K562 (cell line): ENCODE measurements around the gene RUVBL2. TPM values are rescaled to one million over a fixed set of nuclear protein-coding genes. Genes with fewer than 3 reads are reported as not detected.

Source experiments
- CHCHD3 ChIP-seq: fragments of 250-450 bp; sonication (Bioruptor Pico); IDR thresholded peaks from 2 replicates; pipeline ENCODE4 v2.1.2; 2022; ENCODE audit warnings: mild to moderate bottlenecking
- E2F1 ChIP-seq: sonication (generic); formaldehyde crosslinking; IDR thresholded peaks from 2 replicates; pipeline ENCODE4 v1.8.1; 2023; ENCODE audit warnings: mild to moderate bottlenecking, missing genetic modification reagents, moderate library complexity
- EWSR1 ChIP-seq: fragments of 450-650 bp; IDR thresholded peaks from 2 replicates; pipeline ENCODE4 v1.6.1; 2018; ENCODE audit warnings: borderline replicate concordance, mild to moderate bottlenecking, low read depth, moderate library complexity; ENCODE audit not compliant: partially characterized antibody
- HMBOX1 ChIP-seq: sonication (generic); IDR thresholded peaks from 2 replicates; pipeline ENCODE4 v1.6.1; 2016
- HSF4 ChIP-seq: fragments of 250-450 bp; sonication (Bioruptor Pico); IDR thresholded peaks from 2 replicates; pipeline ENCODE4 v2.1.2; 2022; ENCODE audit warnings: mild to moderate bottlenecking, moderate library complexity, borderline replicate concordance
- PHF8 ChIP-seq: fragments of 200-600 bp; sonication (generic); IDR thresholded peaks from 2 replicates; pipeline ENCODE4 v1.6.1; 2012; ENCODE audit warnings: mixed run types, mild to moderate bottlenecking, inconsistent platforms, low read length, moderate library complexity, borderline replicate concordance
- RCOR1 ChIP-seq, 2 experiments: IDR thresholded peaks; 2 replicates each; pipeline ENCODE4 v1.6.1; 2012; ENCODE audit warnings: low read depth in 2 of 2, low read length in 2 of 2, borderline replicate concordance in 1 of 2, improper control_type of control experiment in 1 of 2
- RFX1 ChIP-seq: fragments of 450-650 bp; IDR thresholded peaks from 2 replicates; pipeline ENCODE4 v1.6.1; 2016; ENCODE audit warnings: mild to moderate bottlenecking, moderate library complexity
- TGIF2 ChIP-seq: sonication (generic); formaldehyde crosslinking; IDR thresholded peaks from 2 replicates; pipeline ENCODE4 v1.8.1; 2022; ENCODE audit warnings: mild to moderate bottlenecking, missing genetic modification reagents, moderate library complexity
- UBTF ChIP-seq, 2 experiments: IDR thresholded peaks; 2 replicates each; pipeline ENCODE4 v1.6.1; 2012; ENCODE audit warnings: improper control_type of control experiment in 2 of 2, low read depth in 2 of 2, low read length in 2 of 2, borderline replicate concordance in 1 of 2
- ZNF609 ChIP-seq: sonication (generic); formaldehyde crosslinking; IDR thresholded peaks from 2 replicates; pipeline ENCODE4 v1.8.1; 2023; ENCODE audit warnings: missing genetic modification reagents, mild to moderate bottlenecking, borderline replicate concordance
- ZNF785 ChIP-seq: fragments of 250-450 bp; sonication (Bioruptor Pico); IDR thresholded peaks from 2 replicates; pipeline ENCODE4 v1.4.0; 2020; ENCODE audit warnings: mild to moderate bottlenecking
- polyA plus RNA-seq, 8 experiments: library from polyadenylated mRNA; depleted of rRNA in 4 of 8; stranded (reverse) in 5 of 8; unstranded in 3 of 8; fragments of >200 nt; fragmentation: Nextera tagmentation in 2 of 8; fragmentation: Illumina TruSeq in 1 of 8; extraction: Ambion mirVana in 2 of 8; extraction: Trizol in 1 of 8; gene quantifications; 2 replicates each; pipeline versions ENCODE4 v1.2.1 to v1.2.3, GENCODE V29; 2011 to 2014; ENCODE audit warnings: inconsistent platforms in 1 of 8, missing spikeins in 1 of 8
- total RNA-seq, 7 experiments: library from RNA; depleted of rRNA in 6 of 7; stranded (reverse); fragments of >200 nt in 6 of 7; fragmentation: Illumina TruSeq in 2 of 7; extraction: Trizol in 2 of 7; gene quantifications; 2 replicates each; pipeline versions ENCODE4 v1.2.1 to v1.2.3, GENCODE V29; 2011 to 2021; ENCODE audit warnings: low replicate concordance in 1 of 7

RUVBL2 gene
- total and polyA plus RNA-seq, 9 of the 15 experiments (the other 6 are each of a cell fraction or from before 2014, with no cell fraction given): 71.4 to 453 (median 237) TPM

- TF ChIP-seq HSF4 (CRISPR knock-in tag) (no peak), ZNF785 (CRISPR knock-in tag) (no peak), ZNF609 (CRISPR knock-in tag) (no peak; the same call in 1 of the 2 replicates), UBTF (IDR thresholded peaks at IDR 0.05; ENCODE audit: borderline replicate concordance in 1 of 2, low read depth in 2 of 2, low read length in 2 of 2) (no peak), CHCHD3 (CRISPR knock-in tag) (no peak), RFX1 (no peak), HMBOX1 (no peak), TGIF2 (no peak), RCOR1 (IDR thresholded peaks at IDR 0.05; ENCODE audit: borderline replicate concordance in 1 of 2, low read depth in 2 of 2, low read length in 2 of 2) (peak in 1 of 2 experiments; percentile 95; a peak in 2 of 4 replicates), E2F1 (no peak), EWSR1 (no peak), PHF8 (peak; percentile 69; the same call in 1 of the 2 replicates)
Measured at GRCh38 chr19:48954595-48955307, 38.9 kb upstream of the RUVBL2 start, which contains the start of gene BAX (continued).
